GM23338 (cell line): ENCODE results near the gene CRY1. TPM values are rescaled to one million over a fixed set of nuclear protein-coding genes. Genes with fewer than 3 reads are reported as not detected.
A peak's percentile ranks its signal among the peaks of the same experiment; 100 is the strongest.

ENCODE experiments used
- ATAC-seq: fragments of 200-7000 bp; cut with Tn5 transposase; 3 replicates; pipeline ENCODE4 v1.9.1; 2020
- DNase-seq: peaks from one replicate; pipeline ENCODE4 v3.0.0-alpha.2; 2015; ENCODE audit warnings: low spot score
- H2AFZ ChIP-seq: fragments of 200-600 bp; sonication (generic); 2 replicates; pipeline ENCODE4 v1.8.0; 2016; ENCODE audit warnings: antibody characterized with exemption, mild to moderate bottlenecking, moderate library complexity
- H3F3A ChIP-seq: fragments of 200-600 bp; sonication (generic); replicated peaks from 2 replicates; pipeline ENCODE4 v1.8.0; 2017; ENCODE audit warnings: antibody characterized with exemption, mixed run types, low read depth
- H3K27ac ChIP-seq: fragments of 200-600 bp; sonication (generic); 2 replicates; pipeline ENCODE4 v1.6.1; 2016; ENCODE audit warnings: low read depth
- H3K27me3 ChIP-seq: fragments of 200-600 bp; sonication (generic); 2 replicates; pipeline ENCODE4 v1.8.0; 2016; ENCODE audit warnings: mild to moderate bottlenecking, mixed run types, moderate library complexity; ENCODE audit not compliant: insufficient read depth
- H3K36me3 ChIP-seq: fragments of 200-600 bp; sonication (generic); 2 replicates; pipeline ENCODE4 v1.8.0; 2016; ENCODE audit warnings: mild to moderate bottlenecking; ENCODE audit not compliant: insufficient read depth
- H3K4me1 ChIP-seq: fragments of 200-600 bp; sonication (generic); 2 replicates; pipeline ENCODE4 v1.8.0; 2016; ENCODE audit warnings: mild to moderate bottlenecking, moderate library complexity; ENCODE audit not compliant: insufficient read depth
- H3K4me2 ChIP-seq: fragments of 200-600 bp; sonication (generic); 2 replicates; pipeline ENCODE4 v1.7.1; 2017; ENCODE audit warnings: mixed run types
- H3K4me3 ChIP-seq: fragments of 200-600 bp; sonication (generic); 2 replicates; pipeline ENCODE4 v1.6.1; 2016; ENCODE audit warnings: mixed run types
- H3K79me2 ChIP-seq: fragments of 200-600 bp; sonication (generic); replicated peaks from 2 replicates; pipeline ENCODE4 v1.8.0; 2017; ENCODE audit warnings: mild to moderate bottlenecking; ENCODE audit not compliant: insufficient read depth
- H3K9me2 ChIP-seq: fragments of 200-600 bp; sonication (generic); 2 replicates; pipeline ENCODE4 v1.8.0; 2017; ENCODE audit not compliant: insufficient read depth
- H4K20me1 ChIP-seq: fragments of 200-600 bp; sonication (generic); replicated peaks from 2 replicates; pipeline ENCODE4 v1.8.0; 2017; ENCODE audit warnings: mild to moderate bottlenecking; ENCODE audit not compliant: insufficient read depth
- H3K27ac Mint-ChIP-seq: 2 replicates; pipeline ENCODE4 v1.8.0; 2020; ENCODE audit warnings: inconsistent platforms, mild to moderate bottlenecking, moderate library complexity, mixed read lengths
- H3K27me3 Mint-ChIP-seq: 3 replicates; pipeline ENCODE4 v1.8.0; 2022; ENCODE audit warnings: low read depth, mild to moderate bottlenecking, moderate library complexity, mixed read lengths, inconsistent platforms; ENCODE audit not compliant: insufficient read depth, poor library complexity
- H3K36me3 Mint-ChIP-seq: 3 replicates; pipeline ENCODE4 v1.8.0; 2021; ENCODE audit warnings: low read depth, mild to moderate bottlenecking, inconsistent platforms, moderate library complexity, mixed read lengths
- H3K4me1 Mint-ChIP-seq: 3 replicates; pipeline ENCODE4 v1.8.0; 2020; ENCODE audit warnings: mild to moderate bottlenecking, inconsistent platforms, mixed read lengths
- H3K4me3 Mint-ChIP-seq: 3 replicates; pipeline ENCODE4 v1.8.0; 2021; ENCODE audit warnings: moderate library complexity, mild to moderate bottlenecking, inconsistent platforms, mixed read lengths
- H3K9me3 Mint-ChIP-seq: 3 replicates; pipeline ENCODE4 v1.8.0; 2020; ENCODE audit warnings: moderate library complexity, mild to moderate bottlenecking, inconsistent platforms, mixed read lengths
- CREB1 ChIP-seq: fragments of 250-450 bp; sonication (Bioruptor Pico); IDR thresholded peaks from 2 replicates; pipeline ENCODE4 v1.5.0; 2020; ENCODE audit warnings: low read depth, mild to moderate bottlenecking, moderate library complexity
- ETS1 ChIP-seq: IDR thresholded peaks from 2 replicates; pipeline ENCODE4 v1.6.1; 2016; ENCODE audit warnings: antibody characterized with exemption
- EZH2 ChIP-seq: fragments of 200-600 bp; sonication (generic); IDR thresholded peaks from one replicate; pipeline ENCODE4 v1.8.0; 2017; ENCODE audit warnings: antibody characterized with exemption, mild to moderate bottlenecking, low read depth; ENCODE audit not compliant: unreplicated experiment
- EZH2phosphoT487 ChIP-seq: fragments of 200-600 bp; sonication (generic); IDR thresholded peaks from one replicate; pipeline ENCODE4 v1.8.1; 2018; ENCODE audit warnings: antibody characterized with exemption; ENCODE audit not compliant: unreplicated experiment
- JUNB ChIP-seq: IDR thresholded peaks from one replicate; pipeline ENCODE4 v1.6.1; 2016; ENCODE audit warnings: antibody characterized with exemption; ENCODE audit not compliant: unreplicated experiment
- NANOG ChIP-seq: IDR thresholded peaks from 2 replicates; pipeline ENCODE4 v1.6.1; 2016; ENCODE audit warnings: antibody characterized with exemption, borderline replicate concordance
- POLR2AphosphoS5 ChIP-seq: IDR thresholded peaks from 2 replicates; pipeline ENCODE4 v1.6.1; 2016; ENCODE audit warnings: antibody characterized with exemption, low read depth
- STAT1 ChIP-seq: IDR thresholded peaks from one replicate; pipeline ENCODE4 v1.6.1; 2016; ENCODE audit warnings: antibody characterized with exemption; ENCODE audit not compliant: unreplicated experiment
- ZNF114 ChIP-seq: fragments of 250-450 bp; sonication (Bioruptor Pico); IDR thresholded peaks from 2 replicates; pipeline ENCODE4 v1.5.0; 2020; ENCODE audit warnings: mild to moderate bottlenecking, moderate library complexity
- ZNF331 ChIP-seq: fragments of 250-450 bp; sonication (Bioruptor Pico); IDR thresholded peaks from 2 replicates; pipeline ENCODE4 v1.5.0; 2020; ENCODE audit warnings: low read depth, mild to moderate bottlenecking, moderate library complexity
- ZNF462 ChIP-seq: fragments of 250-450 bp; sonication (Bioruptor Pico); IDR thresholded peaks from 2 replicates; pipeline ENCODE4 v1.5.0; 2020; ENCODE audit warnings: mild to moderate bottlenecking, moderate library complexity
- polyA plus RNA-seq: library from polyadenylated mRNA; unstranded; fragments of >200 nt; fragmentation: Nextera tagmentation; extraction: Ambion mirVana; gene quantifications from 2 replicates; pipeline ENCODE4 v1.2.1, GENCODE V29; 2016
- total RNA-seq: library from RNA; depleted of rRNA; stranded (reverse); fragments of >200 nt; shearing (Covaris generic); gene quantifications from 2 replicates; pipeline ENCODE4 v1.2.3, GENCODE V29; 2014
- TF ChIP-seq, protein P1 (sequence below): IDR thresholded peaks from one replicate; pipeline ENCODE4 v1.6.1; 2018; ENCODE audit warnings: antibody characterized with exemption; ENCODE audit not compliant: unreplicated experiment
- TF ChIP-seq, protein P2 (sequence below), 2 experiments: fragments of 200-600 bp in 1 of 2; sonication (generic) in 1 of 2; conservative IDR thresholded peaks; 2 replicates each; pipeline versions ENCODE4 v1.5.1 to v1.6.1; 2016 to 2017; ENCODE audit warnings: antibody characterized with exemption in 2 of 2, low read depth in 2 of 2, mild to moderate bottlenecking in 2 of 2, moderate library complexity in 1 of 2

The CRY1 gene
- total and polyA plus RNA-seq, 2 experiments from 2014 or later = 27.7 to 28.2 TPM

DNA sequence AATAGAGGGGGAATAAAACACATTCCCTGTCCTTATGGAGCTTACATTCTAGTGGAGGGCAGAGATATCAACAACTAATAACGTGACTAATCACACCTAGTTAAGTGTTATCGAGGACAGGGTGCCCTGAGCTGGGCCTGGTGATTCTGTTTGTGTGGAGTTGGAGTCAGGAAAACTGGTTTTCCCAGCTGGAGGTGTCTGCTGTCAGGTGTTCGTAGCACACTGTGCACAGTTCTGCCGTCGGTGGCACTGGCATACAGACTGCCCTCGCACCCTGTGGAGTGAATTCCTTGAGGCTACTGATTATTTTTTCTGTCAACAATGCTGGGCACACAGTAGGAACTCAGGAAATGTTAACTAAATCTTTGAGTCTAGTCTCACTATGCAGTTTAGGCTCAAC lies 105.5 kb downstream of the CRY1 start:
- peak overlapping the region; percentile 91 for H3K4me3 ChIP-seq
- Mint-ChIP-seq H3K4me3 (peak overlapping the region; percentile 89), H3K4me1 (peaks cover 23% of the 10 kb centered on the region), H3K27ac (no peak overlapping the region), H3K36me3 (peaks cover 20% of the 10 kb centered on the region), H3K9me3 (no peaks in the 10 kb centered on the region), H3K27me3 (peaks cover 5% of the 10 kb centered on the region)
- 0 out of 2 replicates have a peak, but pooled peaks cover 4% of the 10 kb centered on the region for H3K79me2 ChIP-seq
- H3K4me1 ChIP-seq = peaks cover 13% of the 10 kb centered on the region
- H3K27me3 ChIP-seq = no peaks in the 10 kb centered on the region
- H3K36me3 ChIP-seq = no peaks in the 10 kb centered on the region
- TF ChIP-seq STAT1 (no peak), POLR2AphosphoS5 (no peak), EZH2 (no peak), ETS1 (no peak), ZNF462 (CRISPR knock-in tag) (no peak), JUNB (no peak), ZNF331 (CRISPR knock-in tag) (no peak), CREB1 (no peak), EZH2phosphoT487 (no peak), ZNF114 (CRISPR knock-in tag) (no peak), NANOG (no peak)
- TF ChIP-seq, protein P1, sequence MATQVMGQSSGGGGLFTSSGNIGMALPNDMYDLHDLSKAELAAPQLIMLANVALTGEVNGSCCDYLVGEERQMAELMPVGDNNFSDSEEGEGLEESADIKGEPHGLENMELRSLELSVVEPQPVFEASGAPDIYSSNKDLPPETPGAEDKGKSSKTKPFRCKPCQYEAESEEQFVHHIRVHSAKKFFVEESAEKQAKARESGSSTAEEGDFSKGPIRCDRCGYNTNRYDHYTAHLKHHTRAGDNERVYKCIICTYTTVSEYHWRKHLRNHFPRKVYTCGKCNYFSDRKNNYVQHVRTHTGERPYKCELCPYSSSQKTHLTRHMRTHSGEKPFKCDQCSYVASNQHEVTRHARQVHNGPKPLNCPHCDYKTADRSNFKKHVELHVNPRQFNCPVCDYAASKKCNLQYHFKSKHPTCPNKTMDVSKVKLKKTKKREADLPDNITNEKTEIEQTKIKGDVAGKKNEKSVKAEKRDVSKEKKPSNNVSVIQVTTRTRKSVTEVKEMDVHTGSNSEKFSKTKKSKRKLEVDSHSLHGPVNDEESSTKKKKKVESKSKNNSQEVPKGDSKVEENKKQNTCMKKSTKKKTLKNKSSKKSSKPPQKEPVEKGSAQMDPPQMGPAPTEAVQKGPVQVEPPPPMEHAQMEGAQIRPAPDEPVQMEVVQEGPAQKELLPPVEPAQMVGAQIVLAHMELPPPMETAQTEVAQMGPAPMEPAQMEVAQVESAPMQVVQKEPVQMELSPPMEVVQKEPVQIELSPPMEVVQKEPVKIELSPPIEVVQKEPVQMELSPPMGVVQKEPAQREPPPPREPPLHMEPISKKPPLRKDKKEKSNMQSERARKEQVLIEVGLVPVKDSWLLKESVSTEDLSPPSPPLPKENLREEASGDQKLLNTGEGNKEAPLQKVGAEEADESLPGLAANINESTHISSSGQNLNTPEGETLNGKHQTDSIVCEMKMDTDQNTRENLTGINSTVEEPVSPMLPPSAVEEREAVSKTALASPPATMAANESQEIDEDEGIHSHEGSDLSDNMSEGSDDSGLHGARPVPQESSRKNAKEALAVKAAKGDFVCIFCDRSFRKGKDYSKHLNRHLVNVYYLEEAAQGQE = no peak
- TF ChIP-seq, protein P2, sequence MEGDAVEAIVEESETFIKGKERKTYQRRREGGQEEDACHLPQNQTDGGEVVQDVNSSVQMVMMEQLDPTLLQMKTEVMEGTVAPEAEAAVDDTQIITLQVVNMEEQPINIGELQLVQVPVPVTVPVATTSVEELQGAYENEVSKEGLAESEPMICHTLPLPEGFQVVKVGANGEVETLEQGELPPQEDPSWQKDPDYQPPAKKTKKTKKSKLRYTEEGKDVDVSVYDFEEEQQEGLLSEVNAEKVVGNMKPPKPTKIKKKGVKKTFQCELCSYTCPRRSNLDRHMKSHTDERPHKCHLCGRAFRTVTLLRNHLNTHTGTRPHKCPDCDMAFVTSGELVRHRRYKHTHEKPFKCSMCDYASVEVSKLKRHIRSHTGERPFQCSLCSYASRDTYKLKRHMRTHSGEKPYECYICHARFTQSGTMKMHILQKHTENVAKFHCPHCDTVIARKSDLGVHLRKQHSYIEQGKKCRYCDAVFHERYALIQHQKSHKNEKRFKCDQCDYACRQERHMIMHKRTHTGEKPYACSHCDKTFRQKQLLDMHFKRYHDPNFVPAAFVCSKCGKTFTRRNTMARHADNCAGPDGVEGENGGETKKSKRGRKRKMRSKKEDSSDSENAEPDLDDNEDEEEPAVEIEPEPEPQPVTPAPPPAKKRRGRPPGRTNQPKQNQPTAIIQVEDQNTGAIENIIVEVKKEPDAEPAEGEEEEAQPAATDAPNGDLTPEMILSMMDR (conservative IDR thresholded peaks at IDR 0.05; ENCODE audit: low read depth in 2 of 2) = no peak
- H3K27ac ChIP-seq = no peak overlapping the region
- H2AFZ ChIP-seq = peak overlapping the region; percentile 8; the same call in 1 of the 2 replicates
- no peaks in the 10 kb centered on the region for H3K9me2 ChIP-seq
- H3F3A ChIP-seq = no peaks in the 10 kb centered on the region; the same call in 1 of the 2 replicates
- no peaks in the 10 kb centered on the region; the same call in 1 of the 2 replicates for H4K20me1 ChIP-seq
- ATAC-seq (peak; percentile 15), DNase-seq (peak; percentile 8)
- H3K4me2 ChIP-seq = peak overlapping the region; percentile 73
